H1 (cell line): ENCODE results near the gene CDK4.

Experiments
- CTCF ChIP-seq, 3 experiments: IDR thresholded peaks; 1 replicate in 2 of 3; 2 replicates in 1 of 3; pipeline versions ENCODE4 v1.5.1 to v1.6.1; 2011; ENCODE audit warnings: low read length in 3 of 3, mild to moderate bottlenecking in 3 of 3, inconsistent platforms in 2 of 3, low read depth in 1 of 3, moderate library complexity in 1 of 3; ENCODE audit not compliant: insufficient read depth in 1 of 3; ENCODE audit errors: control extremely low read depth in 1 of 3
- JUND ChIP-seq: IDR thresholded peaks from 2 replicates; pipeline ENCODE4 v1.6.1; 2011; ENCODE audit warnings: mild to moderate bottlenecking, improper control_type of control experiment, low read length
- RAD21 ChIP-seq, 2 experiments: IDR thresholded peaks in 1 of 2; conservative IDR thresholded peaks in 1 of 2; 2 replicates each; pipeline ENCODE4 v1.6.1; 2011; ENCODE audit warnings: low read depth in 2 of 2, low read length in 2 of 2, improper control_type of control experiment in 1 of 2, inconsistent platforms in 1 of 2, mild to moderate bottlenecking in 1 of 2, moderate library complexity in 1 of 2
- SAP30 ChIP-seq: fragments of 300-600 bp; sonication (generic); IDR thresholded peaks from 2 replicates; pipeline ENCODE4 v1.7.1; 2012; ENCODE audit warnings: low read length, moderate library complexity, mild to moderate bottlenecking, inconsistent platforms; ENCODE audit not compliant: insufficient read depth, insufficient replicate concordance
- TBP ChIP-seq: IDR thresholded peaks from 2 replicates; pipeline ENCODE4 v1.6.1; 2011; ENCODE audit warnings: low read depth, low read length, improper control_type of control experiment

- TF ChIP-seq JUND = no peak
- TF ChIP-seq SAP30 = no peak
- TF ChIP-seq RAD21 (IDR thresholded peaks at IDR 0.05 in 1 of 2, conservative IDR thresholded peaks at IDR 0.05 in 1 of 2; ENCODE audit: low read depth in 2 of 2, low read length in 2 of 2) = no peak
- TF ChIP-seq CTCF (IDR thresholded peaks at IDR 0.05; ENCODE audit: control extremely low read depth in 1 of 3, insufficient read depth in 1 of 3, low read depth in 1 of 3, low read length in 3 of 3) = no peak
- no peak for TF ChIP-seq TBP
Measured at GRCh38 chr12:57724936-57725740, 27.0 kb downstream of the CDK4 start.
